Measurements from ENCODE around the gene DNASE2.
"Not testable (repeated sequence)": the region's sequence is repeated elsewhere in the genome, so short reads cannot be mapped to it uniquely, and the experiment has no call there.

Gene DNASE2

DNA sequence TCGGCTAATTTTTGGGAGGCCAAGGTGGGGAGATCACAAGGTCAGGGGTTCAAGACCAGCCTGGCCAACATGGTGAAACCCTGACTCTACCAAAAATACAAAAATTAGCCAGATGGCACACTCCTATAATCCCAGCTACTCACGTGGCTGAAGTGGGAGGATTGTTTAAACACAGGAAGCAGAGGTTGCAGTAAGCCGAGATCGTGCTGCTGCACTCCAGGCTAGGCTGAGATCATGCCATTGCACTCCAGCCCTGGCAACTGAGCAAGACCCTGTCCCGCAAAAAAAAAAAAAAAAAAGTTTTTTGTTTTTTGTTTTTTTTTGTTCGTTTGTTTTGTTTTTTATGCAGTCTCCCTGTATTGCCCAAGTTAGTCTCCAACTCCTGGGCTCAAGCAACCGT lies 21.7 kb downstream of the DNASE2 start:
- no peak for DNase-seq

DNA sequence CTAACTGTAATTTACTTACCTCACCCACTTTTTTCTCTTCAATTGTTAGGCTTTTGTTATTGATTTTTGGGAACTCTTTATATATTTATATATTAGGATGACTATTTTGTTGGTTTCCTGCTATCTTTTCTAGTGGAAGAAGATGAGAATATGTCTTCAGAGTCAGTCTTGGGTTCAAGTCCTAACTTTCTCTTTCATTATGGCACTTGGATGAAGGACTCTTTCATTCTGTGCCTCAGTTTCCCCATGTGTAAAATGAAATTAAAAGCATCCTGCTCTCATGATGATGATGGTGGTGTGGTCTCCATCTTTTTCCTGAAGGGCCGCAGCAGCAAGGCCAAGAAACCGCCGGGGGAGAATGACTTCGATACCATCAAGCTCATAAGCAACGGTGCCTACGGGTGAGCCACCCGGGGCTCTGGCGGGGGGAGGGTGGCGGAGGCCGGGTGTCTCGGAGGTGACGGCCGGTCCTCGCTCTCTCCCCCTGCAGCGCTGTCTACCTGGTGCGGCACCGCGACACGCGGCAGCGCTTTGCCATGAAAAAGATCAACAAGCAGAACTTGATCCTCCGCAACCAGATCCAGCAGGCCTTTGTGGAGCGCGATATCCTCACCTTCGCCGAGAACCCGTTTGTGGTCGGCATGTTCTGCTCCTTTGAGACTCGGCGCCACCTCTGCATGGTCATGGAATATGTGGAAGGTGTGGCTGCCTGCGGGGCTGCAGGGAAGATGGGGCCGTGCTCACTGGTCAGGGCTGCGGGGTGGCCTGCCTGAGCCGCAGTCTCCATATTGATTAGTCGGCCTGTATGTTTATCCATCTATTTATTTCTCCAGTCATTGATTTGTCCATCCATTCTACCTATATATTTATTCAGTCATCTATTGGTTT lies 23.0 kb downstream of the DNASE2 start:
- DNase-seq: no peak

DNA sequence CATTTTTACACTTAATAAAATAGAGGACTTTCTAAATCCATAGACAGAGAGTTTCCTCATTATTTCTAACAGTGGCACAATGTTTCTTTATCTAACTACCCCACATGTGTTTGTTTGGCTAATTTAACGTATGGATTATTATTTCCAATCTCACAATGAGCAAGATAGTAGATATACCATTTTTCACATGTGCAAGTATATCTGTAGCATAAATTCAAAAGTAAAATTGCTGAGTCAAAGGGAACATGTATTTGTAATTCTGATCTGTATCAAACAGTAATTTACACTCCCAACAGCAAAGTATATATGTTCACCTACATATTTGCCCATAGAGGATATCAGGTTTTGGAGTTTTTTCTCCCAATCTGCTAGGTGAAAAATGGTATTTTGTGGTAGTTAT lies 24.6 kb downstream of the DNASE2 start:
- DNase-seq: no peak

DNA sequence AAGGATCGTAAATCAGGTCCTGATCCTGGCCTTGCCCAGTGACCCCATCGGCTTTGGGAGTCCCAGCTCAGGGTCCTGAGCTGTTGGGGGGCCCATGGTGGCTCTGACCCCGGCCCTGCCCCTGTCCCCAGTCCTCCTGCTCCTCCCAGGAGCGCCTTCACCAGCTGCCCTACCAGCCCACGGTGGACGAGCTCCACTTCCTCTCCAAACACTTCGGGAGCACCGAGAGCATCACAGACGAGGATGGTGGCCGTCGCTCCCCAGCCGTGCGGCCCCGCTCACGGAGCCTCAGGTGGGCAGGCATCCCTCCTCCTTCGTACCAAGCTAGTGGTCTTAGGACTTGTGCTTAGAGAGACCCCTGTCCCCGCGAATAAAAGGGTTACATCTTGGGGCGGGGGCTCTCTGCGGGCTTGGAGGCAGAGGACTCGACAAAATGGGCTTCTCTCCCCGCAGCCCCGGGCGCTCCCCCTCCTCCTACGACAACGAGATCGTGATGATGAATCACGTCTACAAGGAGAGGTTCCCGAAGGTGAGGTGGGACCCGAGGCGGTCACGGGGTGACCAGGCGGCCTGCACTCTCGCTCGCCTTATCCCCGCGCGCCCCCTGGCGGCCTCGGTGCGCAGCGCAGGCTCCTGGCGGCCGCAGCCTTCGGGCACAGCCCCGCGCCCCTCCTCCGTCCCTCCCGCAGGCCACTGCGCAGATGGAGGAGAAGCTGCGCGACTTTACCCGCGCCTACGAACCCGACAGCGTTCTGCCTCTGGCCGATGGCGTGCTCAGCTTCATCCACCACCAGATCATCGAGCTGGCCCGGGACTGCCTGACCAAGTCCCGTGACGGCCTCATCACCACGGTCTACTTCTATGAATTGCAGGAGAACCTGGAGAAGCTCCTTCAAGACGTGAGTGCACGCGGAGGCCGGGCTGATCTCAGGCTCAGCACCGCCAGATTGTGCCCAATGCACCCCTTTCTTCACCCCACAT lies 33.8 kb downstream of the DNASE2 start:
- peak; percentile 86 for DNase-seq

DNA sequence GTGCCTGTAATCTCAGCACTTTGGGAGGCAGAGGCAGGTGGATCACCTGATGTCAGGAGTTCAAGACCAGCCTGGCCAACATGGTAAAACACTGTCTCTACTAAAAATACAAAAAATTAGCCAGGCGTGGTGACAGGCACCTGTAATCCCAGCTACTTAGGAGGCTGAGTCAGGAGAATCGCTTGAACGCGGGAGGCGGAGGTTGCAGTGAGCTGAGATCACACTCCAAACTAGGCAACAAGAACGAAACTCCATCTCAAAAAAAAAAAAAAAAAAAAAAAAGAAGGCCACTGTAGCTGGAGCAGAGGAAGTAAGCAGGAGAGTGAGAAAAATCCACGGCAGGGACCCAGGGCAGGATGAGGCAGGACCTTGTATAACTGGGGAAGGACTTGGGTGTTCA lies 34.6 kb downstream of the DNASE2 start:
- DNase-seq: not testable (repeated sequence)

DNA sequence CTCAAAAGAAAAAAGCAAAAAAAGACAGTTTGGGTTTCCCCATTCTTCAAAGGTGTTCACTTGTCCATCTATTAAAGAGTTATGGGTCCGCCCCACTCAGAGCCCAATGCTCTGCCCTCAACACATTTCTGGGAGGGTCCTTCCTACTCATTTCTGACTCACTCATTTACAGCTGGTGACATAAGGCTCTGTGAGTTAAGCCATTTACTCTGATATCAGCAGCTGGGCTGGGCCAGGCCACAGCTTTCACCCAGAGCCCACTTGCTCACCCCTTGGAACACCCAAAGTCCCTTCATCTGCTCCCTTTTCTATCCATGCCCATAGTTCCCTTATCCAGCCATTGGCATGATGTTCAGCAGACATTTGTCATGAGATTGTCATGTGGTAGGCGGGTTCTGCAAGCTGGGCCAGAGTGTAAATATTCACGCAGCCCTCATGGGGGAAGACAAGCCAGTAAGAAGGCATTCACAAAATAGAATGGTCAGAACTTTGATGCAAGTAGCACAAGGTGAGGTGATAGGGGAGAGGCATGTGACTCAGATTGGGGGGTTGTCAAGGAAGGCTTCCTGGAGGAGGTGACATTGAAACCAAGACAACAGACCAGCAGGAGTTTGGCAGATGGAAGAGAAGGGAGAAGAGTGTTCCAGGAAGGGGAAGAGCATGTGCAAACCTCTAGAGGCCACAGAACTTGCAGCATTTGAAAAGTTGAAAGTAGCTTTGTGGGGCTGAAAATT lies 37.1 kb downstream of the DNASE2 start:
- DNase-seq: no peak

DNA sequence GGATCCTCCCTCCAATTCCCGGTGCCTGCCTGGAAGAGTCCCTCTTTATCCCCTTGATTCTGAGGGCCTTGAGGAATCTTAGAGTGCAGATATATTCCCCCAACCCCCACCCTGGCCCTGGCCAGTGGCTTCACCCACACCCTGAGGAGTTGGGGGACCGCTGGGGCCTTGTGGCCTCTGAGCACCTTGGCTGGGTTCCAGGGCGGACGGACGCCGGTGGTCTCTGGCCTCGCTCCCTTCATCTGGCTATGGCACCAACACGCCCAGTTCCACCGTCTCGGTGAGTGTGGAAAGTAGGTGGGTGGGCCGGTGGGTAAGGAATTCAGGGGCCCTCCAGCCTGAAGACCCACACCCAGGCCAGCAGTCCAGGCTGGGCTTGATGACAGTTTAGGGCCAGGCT lies 37.9 kb downstream of the DNASE2 start:
- no peak for DNase-seq

DNA sequence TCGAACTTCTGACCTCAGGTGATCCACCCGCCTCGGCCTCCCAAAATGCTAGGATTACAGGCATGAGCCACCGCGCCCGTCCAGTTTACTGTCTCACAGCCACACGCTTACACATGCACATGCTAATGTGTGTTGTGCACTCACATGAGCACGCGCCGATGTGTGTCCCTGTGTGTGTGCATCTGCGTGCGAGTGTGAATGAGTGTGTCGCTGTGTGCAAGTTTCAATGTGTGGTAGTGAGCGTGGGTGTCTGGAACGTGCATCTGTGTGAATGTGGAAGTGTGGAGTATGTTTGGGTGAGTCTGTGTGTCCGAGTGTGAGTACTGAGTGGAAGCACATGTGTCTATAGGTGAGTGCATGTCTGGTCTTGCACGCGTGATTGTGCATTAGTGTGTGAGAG lies 38.7 kb downstream of the DNASE2 start:
- DNase-seq: no peak

DNA sequence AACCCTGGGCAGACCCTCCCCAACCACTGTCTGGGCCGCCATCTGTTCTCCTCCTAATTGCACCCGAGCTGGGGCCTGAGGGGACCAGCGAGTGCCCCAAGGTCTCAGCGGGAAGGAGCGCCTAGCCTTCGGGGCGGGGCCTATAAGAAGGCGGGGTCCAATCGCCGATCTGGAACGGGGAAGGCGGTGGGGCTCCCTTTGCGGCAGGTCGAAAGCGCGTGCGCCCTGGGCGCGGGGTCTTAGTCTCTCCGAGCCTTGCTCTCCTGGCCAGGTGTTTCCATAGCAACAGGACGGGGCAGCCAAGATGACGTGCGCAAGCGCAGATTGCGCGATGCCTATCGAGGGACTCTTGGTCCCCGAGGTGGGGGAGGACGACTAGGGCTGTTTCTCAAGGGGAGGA lies 40.2 kb downstream of the DNASE2 start:
- no peak for DNase-seq

DNA sequence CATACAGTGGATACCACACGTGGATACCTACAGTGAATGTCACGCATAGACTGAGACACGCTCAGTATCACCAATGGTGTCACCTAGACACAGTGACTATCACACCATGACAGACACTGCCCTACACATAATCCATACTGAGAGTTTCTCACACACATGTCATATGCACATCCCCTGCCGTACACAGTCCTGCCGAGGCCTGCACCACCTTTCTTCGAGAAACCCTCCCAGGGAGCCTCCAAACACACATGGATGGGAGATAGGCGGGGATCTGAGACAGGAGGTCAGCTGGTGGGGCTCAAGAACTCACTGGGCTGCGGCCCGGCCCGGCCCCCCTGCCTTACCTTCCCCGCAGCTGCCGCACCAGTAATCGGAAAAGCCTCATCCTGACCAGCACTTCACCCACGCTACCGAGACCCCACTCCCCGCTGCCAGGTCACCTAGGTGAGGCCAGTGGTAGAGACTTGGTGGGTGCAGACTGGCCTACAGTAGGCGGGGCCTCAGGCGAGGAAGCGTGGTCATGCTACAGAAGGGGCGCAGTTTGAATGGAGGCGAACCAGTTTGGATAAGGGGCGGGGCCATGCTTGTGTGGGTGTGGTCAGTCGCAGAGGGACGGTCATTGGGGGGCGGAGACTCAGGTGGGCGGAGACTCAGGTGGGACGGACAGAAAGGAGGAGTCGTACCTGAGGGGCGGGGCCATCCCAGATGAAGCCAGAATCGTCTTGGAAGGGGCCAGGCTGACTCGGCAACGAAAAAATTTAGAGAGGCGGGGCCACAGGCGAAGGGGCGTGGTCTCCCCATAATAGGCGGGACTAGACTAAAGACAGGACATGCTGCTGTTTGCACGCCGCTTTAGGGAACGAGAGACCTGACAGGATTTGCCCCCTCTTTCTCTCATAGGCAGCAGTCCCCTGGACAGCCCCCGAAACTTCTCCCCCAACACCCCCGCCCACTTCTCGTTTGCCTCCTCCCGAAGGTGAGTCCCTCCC lies 40.9 kb downstream of the DNASE2 start:
- peak; percentile 78 for DNase-seq

DNA sequence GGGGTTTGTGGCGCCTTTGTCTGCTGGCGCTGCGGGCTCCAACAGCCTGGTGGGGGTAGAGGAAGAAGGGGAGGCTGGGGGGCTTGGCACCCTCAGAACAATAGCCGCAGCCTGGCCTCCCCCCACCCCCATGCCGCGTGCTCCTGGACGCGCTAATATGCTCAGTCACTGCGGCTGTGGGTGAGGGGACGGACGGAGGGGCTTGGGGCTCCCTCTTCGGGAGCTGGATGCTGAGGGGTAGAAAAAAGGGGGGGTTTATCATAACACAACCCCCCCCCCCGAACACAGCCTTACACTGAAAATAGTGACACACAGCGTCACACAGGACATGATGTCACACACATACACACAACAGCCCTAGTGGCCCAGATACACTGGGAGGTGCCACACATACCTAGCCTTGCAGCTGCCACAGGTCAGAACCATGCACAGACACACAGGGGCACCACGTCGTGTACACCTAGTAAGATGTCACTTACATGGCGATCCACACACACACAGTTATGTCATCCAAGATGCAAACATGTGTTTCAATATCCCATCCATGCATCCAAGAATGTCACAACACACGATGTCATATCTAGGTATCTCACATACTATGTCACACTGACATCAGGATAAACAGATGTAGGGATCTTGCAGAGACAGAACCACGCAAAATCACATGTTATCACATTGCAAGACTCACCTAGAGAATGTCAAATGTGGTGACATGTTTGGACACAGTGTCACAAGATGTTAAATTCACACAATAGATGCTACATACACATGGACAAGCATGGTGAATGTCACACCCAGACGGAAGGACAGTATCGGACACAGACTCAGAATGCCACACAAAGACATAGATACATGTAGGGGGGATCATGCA lies 42.1 kb downstream of the DNASE2 start:
- DNase-seq: peak; percentile 27

DNA sequence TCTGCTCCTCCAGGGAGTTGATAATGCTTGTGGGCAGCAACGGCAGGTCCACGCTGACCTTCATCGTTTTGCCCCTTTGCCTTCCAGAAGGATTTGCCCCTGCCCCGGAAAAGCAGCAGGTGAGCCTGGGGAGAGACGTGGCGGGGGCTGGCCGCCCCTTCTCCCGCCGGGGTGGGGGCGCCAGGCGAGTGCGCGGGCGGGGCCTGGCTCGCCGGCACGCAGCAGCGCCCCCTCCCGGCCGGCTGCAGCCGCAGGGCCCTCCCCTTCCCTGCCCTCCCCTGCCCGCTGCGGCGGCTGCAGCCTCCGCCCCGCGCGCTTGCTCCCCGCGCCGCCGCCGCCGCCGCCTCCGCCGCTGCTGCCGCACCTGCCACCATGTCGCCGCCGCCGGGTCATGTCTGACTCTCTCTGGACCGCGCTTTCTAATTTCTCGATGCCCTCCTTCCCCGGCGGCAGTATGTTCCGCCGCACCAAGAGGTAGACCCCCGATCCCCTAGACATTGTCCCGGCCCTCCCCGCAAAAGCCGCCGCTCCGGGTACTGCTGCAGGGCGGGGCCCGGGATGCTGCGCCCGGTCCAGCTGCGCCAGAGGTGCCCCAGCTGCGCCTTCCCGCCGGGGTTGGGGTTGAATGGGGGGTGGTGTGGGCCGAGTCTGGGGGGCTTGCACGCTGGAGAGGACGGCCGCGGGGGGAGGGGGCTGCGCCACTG lies 42.9 kb downstream of the DNASE2 start, which contains the start of gene MAST1:
MAST1 (plus strand) TSS at position 334 of the 704 bp plus-strand sequence; CDS start at position 392, 58 bp downstream.
- DNase-seq: peak; percentile 49

DNA sequence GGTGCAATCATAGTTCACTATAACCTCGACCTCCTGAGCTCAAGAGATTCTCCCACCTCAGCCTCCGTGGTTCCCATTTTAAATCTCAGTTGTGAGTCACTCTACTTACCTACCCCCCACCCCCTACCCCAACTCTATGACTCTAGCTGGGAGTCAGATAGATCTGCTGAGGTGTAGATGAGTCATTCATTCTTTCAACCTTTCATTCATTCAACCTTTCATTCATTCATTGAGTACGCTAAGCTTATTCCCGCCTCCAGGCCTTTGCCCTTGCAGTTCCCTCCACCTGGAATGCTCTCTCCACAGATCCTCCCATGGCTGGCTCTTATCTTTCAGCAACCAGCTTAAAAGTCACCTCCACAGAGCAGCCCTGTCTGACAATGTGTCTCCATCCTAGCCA lies 44.0 kb downstream of the DNASE2 start:
- DNase-seq: no peak

DNA sequence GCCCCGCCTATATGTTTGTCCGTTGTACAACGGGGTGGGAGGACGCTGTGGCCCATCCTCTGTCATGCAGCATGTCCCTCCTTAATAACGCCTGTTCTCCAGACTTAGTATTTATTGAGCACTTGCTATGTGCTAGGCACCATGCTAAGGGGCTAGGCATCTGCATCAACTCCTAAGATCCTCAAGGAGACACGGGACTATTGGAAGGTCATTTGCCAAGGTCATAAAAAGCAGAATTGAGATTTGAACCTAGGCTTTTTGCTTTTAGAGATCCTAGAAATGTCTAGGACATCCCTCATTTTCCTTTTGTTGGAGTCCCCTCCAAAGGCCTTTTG lies 44.8 kb downstream of the DNASE2 start:
- DNase-seq: no peak

DNA sequence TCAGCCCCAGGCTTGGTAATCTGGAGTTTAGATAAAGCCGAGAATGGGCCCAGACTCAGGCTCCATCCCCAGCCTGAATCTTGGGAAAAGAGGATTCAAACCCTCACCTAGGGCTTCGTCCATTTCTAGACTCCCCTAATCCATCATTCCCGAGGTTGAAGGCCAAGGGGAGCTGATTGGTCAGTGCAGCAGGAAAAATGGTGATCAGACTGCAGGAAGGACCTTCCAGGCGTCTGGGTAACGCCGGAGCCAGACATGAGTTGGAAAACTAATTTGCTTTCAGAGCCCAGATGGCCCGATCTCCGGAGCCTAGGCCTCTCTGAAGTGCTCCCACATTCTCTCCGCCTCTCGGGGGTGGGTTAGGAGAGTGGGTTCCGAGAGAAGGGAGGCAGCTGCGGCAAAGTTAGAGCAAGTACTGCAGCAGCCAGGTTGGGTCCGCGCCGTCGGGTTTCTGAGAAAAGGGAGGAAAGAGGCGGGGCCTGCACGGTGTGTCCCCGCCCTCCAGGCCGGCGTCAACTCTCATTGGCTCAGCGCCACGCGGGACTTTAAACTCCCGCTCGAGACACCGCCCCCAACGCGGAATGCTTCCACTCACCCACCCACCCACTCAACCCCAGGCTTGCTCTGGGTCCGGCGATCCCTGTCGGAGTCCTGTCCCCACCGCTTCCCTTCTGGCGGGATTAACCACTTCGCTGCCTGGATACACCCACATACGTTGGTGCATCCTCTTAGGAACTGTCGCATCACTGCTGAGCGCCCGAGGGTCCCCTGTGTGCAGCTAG lies 46.1 kb downstream of the DNASE2 start:
- DNase-seq: peak; percentile 34

DNA sequence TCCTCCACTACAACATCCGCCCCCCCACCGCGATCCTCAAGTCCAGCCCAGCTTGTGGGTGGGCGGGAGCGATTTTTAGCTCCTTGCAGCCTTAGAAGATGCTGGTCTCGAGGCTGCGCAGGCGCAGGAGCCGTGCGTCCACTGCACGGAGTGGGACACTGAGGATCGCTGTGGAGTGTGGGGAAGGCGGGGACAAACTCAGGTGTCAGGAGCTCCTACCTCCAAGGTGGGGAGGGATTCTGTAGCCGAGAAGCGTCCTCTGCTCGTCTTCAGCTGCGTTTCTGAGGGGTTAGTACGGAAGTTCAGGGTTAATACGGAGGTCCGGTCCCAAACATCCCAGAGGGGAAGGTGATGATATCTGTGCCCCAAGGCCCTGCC lies 46.7 kb downstream of the DNASE2 start, which contains the start of gene RTBDN:
RTBDN (minus strand) TSS at position 14 of the 378 bp plus-strand sequence. CDS start 4,600 bp downstream, outside the sequence.
- no peak for DNase-seq

DNA sequence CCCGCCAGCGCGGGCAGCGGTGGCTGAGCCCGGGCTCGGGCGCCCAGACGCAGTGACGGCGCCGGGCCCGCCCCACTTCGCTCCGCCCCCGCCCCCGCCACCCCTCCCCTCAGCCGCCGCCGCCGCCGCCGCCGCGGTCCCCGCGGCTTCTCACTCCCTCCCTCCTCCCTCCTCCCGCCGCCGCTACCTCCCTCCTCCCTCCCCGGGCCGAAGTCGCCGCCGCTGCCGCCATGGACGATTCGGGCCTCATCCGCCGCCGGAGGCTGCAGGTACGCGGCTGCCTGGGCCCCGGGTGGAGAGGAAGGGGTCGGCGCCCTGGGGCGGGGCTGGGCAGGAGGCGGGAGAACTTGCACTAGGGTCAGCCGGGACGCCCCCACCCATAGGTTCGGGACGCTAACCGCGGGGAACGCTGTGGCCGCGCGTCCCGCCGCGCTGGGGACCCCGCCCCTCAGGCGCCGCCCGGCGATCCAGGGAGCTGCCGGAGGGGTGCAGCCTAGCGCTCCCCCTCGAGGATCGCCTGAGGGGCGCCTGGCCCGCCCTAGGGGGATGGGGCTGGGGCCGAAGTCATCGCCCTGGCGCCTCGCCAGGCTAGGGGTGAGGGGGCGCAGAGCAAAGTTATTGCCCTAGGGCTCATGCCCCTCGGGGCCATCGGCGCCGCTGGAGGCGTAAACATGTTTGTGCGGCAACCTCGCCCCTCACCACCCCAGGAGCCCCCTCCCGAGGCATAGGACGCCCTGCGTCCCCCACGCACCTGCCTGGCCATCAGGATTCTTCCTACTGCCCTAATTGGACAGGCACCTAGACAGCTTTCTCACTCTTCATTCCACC lies 47.3 kb downstream of the DNASE2 start:
- DNase-seq: peak; percentile 24

DNA sequence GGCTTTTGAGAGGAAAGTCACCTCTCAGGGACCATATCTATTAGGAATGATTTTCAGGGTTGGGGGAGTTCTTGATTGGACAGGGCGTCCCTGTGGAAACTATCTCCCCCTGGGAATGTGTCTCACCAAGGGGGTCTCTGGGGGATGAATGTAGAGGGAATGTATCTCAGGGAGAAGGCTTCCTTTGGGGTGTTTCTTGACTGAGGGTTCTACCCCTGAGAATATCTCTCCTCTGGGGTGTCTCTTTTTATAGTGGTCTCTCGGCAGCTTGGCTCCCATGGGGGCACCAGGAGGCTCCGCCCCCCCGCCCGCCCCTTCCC lies 47.9 kb downstream of the DNASE2 start:
- no peak for DNase-seq
